Naive thymus-derived CD4-positive, alpha-beta T cell (primary cell): ENCODE measurements around the gene TLX1. TPM values are rescaled to one million over a fixed set of nuclear protein-coding genes. Genes with fewer than 3 reads are reported as not detected.

Experiments used
- ATAC-seq: fragments of 150-1000 bp; cut with Tn5 transposase; 2 replicates; pipeline ENCODE4 v1.10.0; 2021; ENCODE audit warnings: mild to moderate bottlenecking, moderate library complexity
- CTCF ChIA-PET: fragments of 350-600 bp; sonication (Branson Sonifier 250); formaldehyde crosslinking; loops from one replicate; lab custom pipeline; 2021; ENCODE audit warnings: antibody characterized with exemption; lab: Charles Lee
- POLR2A ChIA-PET: fragments of 350-600 bp; sonication (Branson Sonifier 250); formaldehyde crosslinking; loops from one replicate; lab custom pipeline; 2021; ENCODE audit warnings: antibody characterized with exemption, inconsistent platforms; lab: Charles Lee
- DNase-seq, 9 donors: peaks; one replicate each; pipeline versions ENCODE4 v3.0.0 to v3.0.0-alpha.2; 2020 to 2022; ENCODE audit warnings: mixed read lengths in 1 of 9
- H3K27ac ChIP-seq: one replicate; pipeline ENCODE4 v1.7.0; 2013; ENCODE audit warnings: mild to moderate bottlenecking, low read depth, low read length, moderate library complexity
- H3K27me3 ChIP-seq, 2 donors: one replicate each; pipeline ENCODE4 v1.7.0; 2013; ENCODE audit warnings: low read length in 2 of 2, mild to moderate bottlenecking in 2 of 2, moderate library complexity in 2 of 2; ENCODE audit not compliant: control insufficient read depth in 2 of 2, insufficient read depth in 2 of 2
- H3K36me3 ChIP-seq, 3 experiments: 1 replicate in 2 of 3; 2 replicates in 1 of 3; pipeline ENCODE4 v1.7.0; 2013; ENCODE audit warnings: low read length in 3 of 3, mild to moderate bottlenecking in 3 of 3, moderate library complexity in 1 of 3; ENCODE audit not compliant: insufficient read depth in 3 of 3, control insufficient read depth in 2 of 3
- H3K4me1 ChIP-seq, 2 donors: one replicate each; pipeline ENCODE4 v1.7.0; 2013; ENCODE audit warnings: low read length in 2 of 2, mild to moderate bottlenecking in 2 of 2, moderate library complexity in 1 of 2; ENCODE audit not compliant: control insufficient read depth in 2 of 2, insufficient read depth in 2 of 2
- H3K4me3 ChIP-seq: 2 replicates; pipeline ENCODE4 v1.7.0; 2013; ENCODE audit warnings: mild to moderate bottlenecking, low read length
- H3K9me3 ChIP-seq, 3 experiments: 1 replicate in 2 of 3; 2 replicates in 1 of 3; pipeline ENCODE4 v1.7.0; 2013; ENCODE audit warnings: low read length in 3 of 3; ENCODE audit not compliant: control insufficient read depth in 2 of 3
- H3K27ac Mint-ChIP-seq, 9 donors: one replicate each; pipeline ENCODE4 v1.8.0; 2020 to 2022; ENCODE audit warnings: mixed read lengths in 9 of 9, mild to moderate bottlenecking in 8 of 9, moderate library complexity in 5 of 9, inconsistent platforms in 2 of 9
- H3K27me3 Mint-ChIP-seq, 5 donors: one replicate each; pipeline ENCODE4 v1.8.0; 2021 to 2022; ENCODE audit warnings: mixed read lengths in 5 of 5, mild to moderate bottlenecking in 1 of 5
- H3K36me3 Mint-ChIP-seq, 5 donors: one replicate each; pipeline ENCODE4 v1.8.0; 2020 to 2022; ENCODE audit warnings: mixed read lengths in 5 of 5, mild to moderate bottlenecking in 3 of 5, inconsistent platforms in 1 of 5
- H3K4me1 Mint-ChIP-seq, 7 donors: one replicate each; pipeline ENCODE4 v1.8.0; 2020 to 2022; ENCODE audit warnings: mixed read lengths in 7 of 7, mild to moderate bottlenecking in 3 of 7, inconsistent platforms in 1 of 7
- H3K4me3 Mint-ChIP-seq, 10 donors: one replicate each; pipeline ENCODE4 v1.8.0; 2020 to 2022; ENCODE audit warnings: mild to moderate bottlenecking in 10 of 10, mixed read lengths in 10 of 10, moderate library complexity in 6 of 10, inconsistent platforms in 2 of 10
- H3K9me3 Mint-ChIP-seq, 11 donors: one replicate each; pipeline ENCODE4 v1.8.0; 2020 to 2022; ENCODE audit warnings: mixed read lengths in 11 of 11, mild to moderate bottlenecking in 4 of 11, inconsistent platforms in 1 of 11, moderate library complexity in 1 of 11
- intact Hi-C, 2 donors: fragments of 100-400 bp; cut with micrococcal nuclease; formaldehyde crosslinking; loops; one replicate each; pipeline ENCODE4 v1.15.1; 2023
- polyA plus RNA-seq, 2 donors: library from polyadenylated mRNA; unstranded; fragments of 300-500 nt; fragmentation: Illumina TruSeq; gene quantifications; one replicate each; pipeline ENCODE4 v1.2.3, GENCODE V29; 2021
- total RNA-seq, 6 experiments: library from RNA in 5 of 6; stranded (reverse) in 5 of 6; gene quantifications; 1 replicate in 5 of 6; 2 replicates in 1 of 6; pipeline ENCODE4 v1.2.3 and lab custom pipeline; 2021 to 2026

TLX1 gene
- total and polyA plus RNA-seq, 7 experiments from 2014 or later: not detected

DNA sequence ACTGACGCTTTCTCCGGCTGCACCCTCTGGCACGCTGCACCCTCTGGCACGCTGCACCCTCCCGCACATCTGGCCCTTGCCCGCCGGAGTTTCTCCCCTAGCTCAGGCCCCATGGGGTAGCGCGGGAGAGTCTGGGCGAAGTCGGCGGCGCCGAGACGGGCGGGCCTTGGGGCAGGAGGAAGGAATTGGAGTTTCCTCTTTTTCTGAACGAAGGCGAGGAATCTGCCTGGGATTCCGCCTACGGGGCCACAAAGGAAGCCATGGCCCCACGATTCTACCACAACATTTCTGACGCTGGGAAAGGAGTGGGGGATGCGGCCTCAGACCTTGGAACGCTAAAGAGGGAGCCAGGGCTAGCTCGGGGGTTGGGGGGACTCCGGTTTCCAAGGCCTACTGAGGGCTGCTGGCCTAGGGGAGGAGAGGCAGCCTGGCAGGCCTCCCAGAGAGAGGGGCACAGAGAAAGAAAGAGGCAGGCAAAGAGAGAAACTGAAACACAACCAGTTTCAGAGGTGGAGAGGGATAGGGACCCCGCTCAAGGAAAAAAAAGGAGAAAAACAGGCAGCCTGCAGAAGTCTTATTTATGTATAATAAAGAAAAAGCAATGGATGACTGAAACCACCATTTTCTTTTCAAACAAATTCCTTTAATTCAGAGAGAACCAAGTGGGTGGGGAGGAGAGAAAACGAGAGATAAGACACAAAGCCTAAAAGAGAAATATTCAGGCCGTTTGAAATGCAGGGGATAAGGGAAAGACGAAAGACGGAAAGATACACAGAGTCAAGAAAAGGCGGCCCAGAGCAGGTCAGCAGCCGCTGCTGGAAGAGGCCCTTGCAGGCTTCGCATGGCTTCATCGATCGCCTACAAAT, 4.3 kb downstream of the TLX1 start:
- peaks cover 76 to 91% (median 84%) of the 10 kb centered on the region in 5 donors for H3K27me3 Mint-ChIP-seq
- H3K9me3 ChIP-seq: no peaks in the 10 kb centered on the region
- CTCF ChIA-PET: no interaction called here
- POLR2A ChIA-PET: no interaction called here
- H3K9me3 Mint-ChIP-seq: no peaks in the 10 kb centered on the region
- H3K4me3 ChIP-seq: no peak overlapping the region
- peak overlapping the region in 1 of 9 donors; percentile 77 for H3K27ac Mint-ChIP-seq
- DNase-seq (no peak), ATAC-seq (no peak)
- no peaks in the 10 kb centered on the region for H3K36me3 Mint-ChIP-seq
- H3K27me3 ChIP-seq: peaks cover 5 to 29% of the 10 kb centered on the region in 2 donors
- peak overlapping the region in 8 of 10 donors; percentile 4 to 81 (median 57) for H3K4me3 Mint-ChIP-seq
- H3K36me3 ChIP-seq: no peaks in the 10 kb centered on the region
- H3K4me1 Mint-ChIP-seq: peaks cover 26 to 61% (median 44%) of the 10 kb centered on the region in 7 donors
- intact Hi-C loops: loop anchor here in 1 of 2 donors (5.0 kb wide), 1 partner anchor 393 kb away; no protein-coding TSS in a partner anchor
- peaks cover 0 to 28% of the 10 kb centered on the region in 2 donors for H3K4me1 ChIP-seq
- no peak overlapping the region for H3K27ac ChIP-seq

DNA sequence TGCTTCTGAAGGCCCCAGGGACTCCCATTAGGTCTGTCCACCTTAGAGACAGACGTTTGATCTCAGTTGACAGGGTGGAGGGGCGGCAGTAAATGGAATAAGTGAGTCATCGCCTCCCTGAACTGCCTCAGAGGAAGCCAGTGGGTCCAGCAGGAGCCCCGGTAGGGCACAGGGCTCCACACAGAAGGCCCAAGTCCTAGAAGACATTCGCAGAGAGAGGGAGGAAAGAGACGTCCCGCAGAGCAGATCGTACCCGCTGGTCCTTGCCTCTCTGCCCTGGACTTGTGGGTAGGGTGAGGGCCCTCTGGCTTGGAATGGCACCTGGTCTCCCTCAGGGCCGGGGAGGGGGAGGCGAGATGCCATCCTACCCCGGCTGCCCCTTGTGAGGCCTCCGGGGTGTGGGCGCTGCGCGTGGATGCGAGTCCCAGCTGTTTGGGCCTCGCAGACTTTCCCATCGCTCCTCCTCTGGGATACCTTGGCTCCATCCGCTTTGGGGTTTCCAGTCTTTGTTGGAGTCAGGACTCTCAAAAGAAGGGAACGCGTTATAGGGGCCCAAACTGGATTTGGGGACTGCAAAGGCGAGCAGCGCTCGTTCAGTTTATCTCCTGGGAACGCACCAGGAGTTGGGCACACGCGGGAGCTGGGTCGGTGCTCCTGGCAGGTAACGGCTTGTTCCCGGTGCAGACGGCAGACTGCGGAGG, 5.1 kb downstream of the TLX1 start:
- intact Hi-C loops: loop anchor here in 1 of 2 donors (5.0 kb wide), 1 partner anchor 394 kb away; no protein-coding TSS in a partner anchor
- H3K4me3 ChIP-seq: no peak overlapping the region
- Mint-ChIP-seq H3K27me3 (peaks cover 73 to 91% (median 85%) of the 10 kb centered on the region in 5 donors), H3K9me3 (no peaks in the 10 kb centered on the region), H3K4me3 (peak overlapping the region in 3 of 10 donors; percentile 59 to 81 (median 68)), H3K4me1 (peaks cover 26 to 66% (median 50%) of the 10 kb centered on the region in 7 donors), H3K36me3 (no peaks in the 10 kb centered on the region), H3K27ac (peak overlapping the region in 1 of 9 donors; percentile 56)
- H3K27ac ChIP-seq: no peak overlapping the region
- peaks cover 5 to 36% of the 10 kb centered on the region in 2 donors for H3K27me3 ChIP-seq
- peaks cover 0 to 34% of the 10 kb centered on the region in 2 donors for H3K4me1 ChIP-seq
- ATAC-seq: no peak
- DNase-seq: no peak
- ChIA-PET POLR2A (no interaction called here), CTCF (no interaction called here)
- H3K9me3 ChIP-seq: no peaks in the 10 kb centered on the region
- H3K36me3 ChIP-seq: no peaks in the 10 kb centered on the region

DNA sequence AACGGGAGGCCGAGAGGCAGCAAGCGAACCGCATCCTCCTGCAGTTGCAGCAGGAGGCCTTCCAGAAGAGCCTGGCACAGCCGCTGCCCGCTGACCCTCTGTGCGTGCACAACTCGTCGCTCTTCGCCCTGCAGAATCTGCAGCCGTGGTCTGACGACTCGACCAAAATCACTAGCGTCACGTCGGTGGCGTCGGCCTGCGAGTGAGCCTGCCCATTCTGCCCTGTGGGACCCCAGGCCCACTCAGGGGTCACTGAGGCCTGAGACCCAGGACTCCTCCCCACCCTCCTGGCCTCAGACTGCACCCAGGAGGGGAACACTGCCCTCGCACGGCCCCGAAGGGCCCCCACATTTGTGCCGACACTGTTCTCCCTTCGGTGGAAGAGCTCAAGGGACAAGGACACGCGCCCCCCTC, 5.6 kb downstream of the TLX1 start:
- Histone ChIP-seq H3K4me1 (peaks cover 0 to 34% of the 10 kb centered on the region in 2 donors), H3K4me3 (no peak overlapping the region), H3K27me3 (peaks cover 11 to 37% of the 10 kb centered on the region in 2 donors), H3K9me3 (no peaks in the 10 kb centered on the region), H3K36me3 (no peaks in the 10 kb centered on the region), H3K27ac (no peak overlapping the region)
- DNase-seq (no peak), ATAC-seq (no peak)
- no peaks in the 10 kb centered on the region for H3K9me3 Mint-ChIP-seq
- H3K27ac Mint-ChIP-seq: no peak overlapping the region
- intact Hi-C loops: loop anchor here in 1 of 2 donors (5.0 kb wide), 1 partner anchor 394 kb away; no protein-coding TSS in a partner anchor
- ChIA-PET CTCF (no interaction called here), POLR2A (interaction anchor here (0.6 kb wide), 1 partner anchor 20 kb away, joined by 4 read pairs; no protein-coding TSS in a partner anchor)
- no peaks in the 10 kb centered on the region for H3K36me3 Mint-ChIP-seq
- peaks cover 76 to 96% (median 85%) of the 10 kb centered on the region in 5 donors for H3K27me3 Mint-ChIP-seq
- H3K4me3 Mint-ChIP-seq: no peak overlapping the region
- peaks cover 26 to 66% (median 50%) of the 10 kb centered on the region in 7 donors for H3K4me1 Mint-ChIP-seq

DNA sequence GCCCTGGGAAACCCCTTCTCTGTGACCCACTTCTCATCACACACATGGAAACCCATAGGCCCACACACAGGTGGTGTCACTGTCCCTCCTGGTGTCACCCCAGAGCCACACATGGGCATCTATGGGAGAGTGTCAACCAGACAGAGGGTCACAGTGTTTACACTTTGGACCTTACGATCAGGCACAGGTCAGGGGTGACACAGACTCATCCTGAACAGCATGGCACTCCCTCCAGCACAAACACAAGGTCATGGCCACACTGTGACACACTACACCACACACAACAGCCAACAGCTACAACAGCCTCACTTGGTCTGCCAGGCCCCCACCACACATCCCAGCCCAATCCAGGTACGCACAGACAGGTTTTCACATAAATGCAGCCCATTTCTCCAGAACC, 6.2 kb downstream of the TLX1 start:
- H3K9me3 ChIP-seq: no peaks in the 10 kb centered on the region
- H3K4me3 ChIP-seq: no peak overlapping the region
- Mint-ChIP-seq H3K27ac (no peak overlapping the region), H3K27me3 (peaks cover 78 to 98% (median 85%) of the 10 kb centered on the region in 5 donors), H3K4me1 (peaks cover 26 to 65% (median 49%) of the 10 kb centered on the region in 7 donors), H3K9me3 (no peaks in the 10 kb centered on the region), H3K36me3 (no peaks in the 10 kb centered on the region), H3K4me3 (no peak overlapping the region)
- no peaks in the 10 kb centered on the region for H3K36me3 ChIP-seq
- DNase-seq (no peak), ATAC-seq (no peak)
- ChIA-PET POLR2A (interaction anchor here (0.6 kb wide), 1 partner anchor 20 kb away, joined by 4 read pairs; no protein-coding TSS in a partner anchor), CTCF (no interaction called here)
- H3K27me3 ChIP-seq: peaks cover 12 to 37% of the 10 kb centered on the region in 2 donors
- intact Hi-C loops: loop anchor here in 1 of 2 donors (5.0 kb wide), 1 partner anchor 395 kb away; no protein-coding TSS in a partner anchor
- H3K27ac ChIP-seq: no peak overlapping the region
- peaks cover 0 to 36% of the 10 kb centered on the region in 2 donors for H3K4me1 ChIP-seq

DNA sequence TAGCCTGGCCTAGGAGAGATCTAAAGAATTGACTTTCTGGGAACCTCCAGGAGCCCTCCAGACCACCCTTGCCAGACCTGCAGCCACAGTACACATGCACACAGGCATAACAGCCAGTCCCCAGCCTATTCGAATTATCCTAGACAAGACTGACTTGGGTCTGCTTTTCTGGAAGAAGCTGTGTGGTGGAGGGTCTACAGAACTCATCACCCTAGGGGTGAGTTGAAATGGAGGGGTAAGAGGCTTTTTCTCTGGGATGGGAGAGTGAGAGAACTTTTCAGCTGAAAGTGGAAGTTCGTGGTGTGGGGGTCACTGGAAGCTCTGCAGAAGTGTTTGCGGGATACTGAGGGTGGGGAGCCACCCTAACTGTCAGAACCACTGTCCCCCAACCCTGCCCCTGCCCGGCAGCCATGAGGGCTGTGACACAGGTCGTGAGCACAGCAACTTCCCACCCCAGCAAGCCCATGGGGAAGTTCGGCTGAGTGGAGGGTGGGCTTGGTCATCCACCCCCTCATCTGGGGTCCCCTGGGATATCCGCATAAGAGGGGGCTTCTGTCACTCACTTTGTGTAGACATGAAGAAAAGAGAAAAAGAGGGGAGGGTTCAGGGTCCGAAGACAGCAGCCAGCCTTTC, 7.8 kb downstream of the TLX1 start:
- Mint-ChIP-seq H3K27me3 (peaks cover 78 to 99% (median 85%) of the 10 kb centered on the region in 5 donors), H3K4me1 (peaks cover 23 to 52% (median 37%) of the 10 kb centered on the region in 7 donors), H3K27ac (peak overlapping the region in 2 of 9 donors; percentile 21 to 44), H3K9me3 (no peaks in the 10 kb centered on the region), H3K4me3 (peak overlapping the region in 9 of 10 donors; percentile 4 to 62 (median 19)), H3K36me3 (no peaks in the 10 kb centered on the region)
- Histone ChIP-seq H3K36me3 (no peaks in the 10 kb centered on the region), H3K27me3 (peaks cover 9 to 36% of the 10 kb centered on the region in 2 donors), H3K4me3 (no peak overlapping the region), H3K9me3 (no peaks in the 10 kb centered on the region), H3K4me1 (peaks cover 0 to 30% of the 10 kb centered on the region in 2 donors), H3K27ac (no peak overlapping the region)
- no peak for DNase-seq
- ATAC-seq: no peak
- intact Hi-C loops: loop anchor here in 1 of 2 donors (2.0 to 5.0 kb wide), 2 partner anchors 88 to 397 kb away; no protein-coding TSS in a partner anchor
- ChIA-PET CTCF (interaction anchor here (1.0 to 5.6 kb wide), 2 partner anchors 44 to 79 kb away, joined by 3 to 204 read pairs; no protein-coding TSS in a partner anchor), POLR2A (no interaction called here)
